Muscle layer of duodenum (tissue), 2 donors: ENCODE measurements around the gene KPNA4.
"Not testable (repeated sequence)": the region's sequence is repeated elsewhere in the genome, so short reads cannot be mapped to it uniquely, and the experiment has no call there.

ENCODE experiments used
- H3K27ac ChIP-seq: one replicate; pipeline ENCODE4 v1.7.0; 2013; ENCODE audit warnings: mild to moderate bottlenecking, low read length
- H3K27me3 ChIP-seq: one replicate; pipeline ENCODE4 v1.7.0; 2013; ENCODE audit warnings: low read depth, mild to moderate bottlenecking, control low read depth, low read length
- H3K36me3 ChIP-seq, 2 donors: one replicate each; pipeline ENCODE4 v1.7.0; 2013; ENCODE audit warnings: low read length in 2 of 2, control low read depth in 1 of 2, mild to moderate bottlenecking in 1 of 2; ENCODE audit not compliant: insufficient read depth in 2 of 2, control insufficient read depth in 1 of 2
- H3K4me1 ChIP-seq, 2 donors: one replicate each; pipeline ENCODE4 v1.7.0; 2013; ENCODE audit warnings: low read length in 2 of 2, mild to moderate bottlenecking in 2 of 2, control low read depth in 1 of 2, moderate library complexity in 1 of 2; ENCODE audit not compliant: insufficient read depth in 2 of 2, control insufficient read depth in 1 of 2
- H3K4me3 ChIP-seq, 2 donors: one replicate each; pipeline ENCODE4 v1.7.0; 2013; ENCODE audit warnings: low read length in 2 of 2, low read depth in 1 of 2, mild to moderate bottlenecking in 1 of 2
- H3K9me3 ChIP-seq, 2 donors: one replicate each; pipeline ENCODE4 v1.7.0; 2013; ENCODE audit warnings: low read length in 2 of 2, control low read depth in 1 of 2, mild to moderate bottlenecking in 1 of 2; ENCODE audit not compliant: control insufficient read depth in 1 of 2
- donor health status: healthy.

Gene KPNA4

DNA sequence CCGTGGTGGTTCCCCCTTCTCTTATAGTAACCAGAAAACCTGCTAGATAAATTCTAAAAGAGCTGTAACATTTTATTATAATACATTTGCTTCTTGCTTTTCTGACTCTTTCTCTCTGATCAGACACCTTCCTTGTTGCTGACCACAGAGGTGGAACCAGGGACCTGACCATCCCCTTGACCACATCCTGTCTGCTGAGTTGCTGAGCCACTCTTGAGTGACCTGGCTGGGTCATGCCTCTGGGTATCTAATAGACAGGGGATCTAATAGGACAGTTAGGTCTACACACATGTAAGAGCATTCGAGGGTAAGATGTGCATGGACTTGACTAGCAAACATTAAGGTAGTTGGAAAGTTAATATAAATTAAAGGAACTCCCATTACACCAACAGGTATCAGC lies 93.0 kb downstream of the KPNA4 start:
- Histone ChIP-seq H3K27ac (no peak overlapping the region), H3K4me3 (no peak overlapping the region), H3K36me3 (no peaks in the 10 kb centered on the region), H3K27me3 (no peaks in the 10 kb centered on the region), H3K4me1 (no peaks in the 10 kb centered on the region), H3K9me3 (no peaks in the 10 kb centered on the region)

DNA sequence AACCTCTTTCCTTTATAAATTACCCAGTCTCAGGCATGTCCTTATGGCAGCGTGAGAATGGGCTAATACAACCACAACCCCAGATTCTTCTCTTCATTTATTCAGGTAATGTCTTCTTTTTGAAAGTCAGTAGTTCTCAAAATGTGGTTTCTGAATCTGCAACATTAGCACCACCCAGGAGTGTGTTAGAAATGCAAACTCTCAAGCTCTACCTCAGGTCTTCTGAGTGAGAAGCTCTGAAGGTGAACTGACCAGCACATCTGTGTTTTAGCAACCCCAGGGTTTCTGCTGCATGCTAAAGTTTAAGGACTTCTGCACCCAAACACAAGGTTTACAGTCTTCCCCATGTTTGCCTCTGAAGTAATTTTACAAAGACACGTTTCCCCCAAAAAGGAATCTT lies 93.5 kb downstream of the KPNA4 start:
- Histone ChIP-seq H3K4me3 (no peak overlapping the region), H3K9me3 (no peaks in the 10 kb centered on the region), H3K27me3 (no peaks in the 10 kb centered on the region), H3K27ac (no peak overlapping the region), H3K36me3 (no peaks in the 10 kb centered on the region), H3K4me1 (no peaks in the 10 kb centered on the region)

DNA sequence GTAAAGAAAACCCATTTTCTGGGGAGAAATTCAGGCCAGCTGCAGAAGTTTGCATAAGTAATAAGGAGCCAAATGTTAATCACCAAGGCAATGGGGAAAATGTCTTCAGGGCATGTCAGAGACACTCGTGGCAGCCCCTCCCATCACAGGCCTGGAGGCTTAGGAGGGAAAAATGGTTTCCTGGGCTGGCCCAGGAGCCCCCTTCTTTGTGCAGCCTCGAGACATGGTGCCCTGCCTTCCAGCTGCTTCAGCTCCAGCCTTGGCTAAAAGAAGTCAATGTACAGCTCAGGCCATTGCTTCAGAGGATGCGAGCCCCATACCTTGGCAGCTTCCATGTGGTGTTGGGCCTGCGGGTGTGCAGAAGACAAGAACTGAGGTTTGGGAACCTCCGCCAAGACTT lies 95.2 kb downstream of the KPNA4 start:
- Histone ChIP-seq H3K27ac (no peak overlapping the region), H3K9me3 (no peaks in the 10 kb centered on the region), H3K4me3 (no peak overlapping the region), H3K36me3 (no peaks in the 10 kb centered on the region), H3K4me1 (no peaks in the 10 kb centered on the region), H3K27me3 (no peaks in the 10 kb centered on the region)

DNA sequence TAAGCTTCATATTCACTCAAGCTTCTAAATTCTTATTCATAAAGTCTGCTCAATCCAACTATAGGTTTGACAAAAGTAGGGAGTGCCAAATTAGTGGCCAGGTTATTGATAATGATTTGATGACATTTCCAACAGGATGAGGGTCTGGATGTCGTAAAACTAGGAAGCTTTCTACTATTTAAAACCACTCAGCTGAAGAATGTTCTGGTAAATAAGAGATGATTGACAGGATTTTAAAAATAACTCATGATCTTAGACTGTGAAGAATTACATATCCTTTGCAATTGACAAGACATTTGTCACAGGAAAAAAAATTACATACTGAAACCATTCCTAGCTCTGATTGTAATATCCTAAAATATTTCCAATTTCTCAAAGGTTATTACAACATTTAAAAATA lies 100.4 kb downstream of the KPNA4 start:
- Histone ChIP-seq H3K4me1 (no peaks in the 10 kb centered on the region), H3K27me3 (no peaks in the 10 kb centered on the region), H3K27ac (no peak overlapping the region), H3K9me3 (no peaks in the 10 kb centered on the region), H3K4me3 (no peak overlapping the region), H3K36me3 (no peaks in the 10 kb centered on the region)

DNA sequence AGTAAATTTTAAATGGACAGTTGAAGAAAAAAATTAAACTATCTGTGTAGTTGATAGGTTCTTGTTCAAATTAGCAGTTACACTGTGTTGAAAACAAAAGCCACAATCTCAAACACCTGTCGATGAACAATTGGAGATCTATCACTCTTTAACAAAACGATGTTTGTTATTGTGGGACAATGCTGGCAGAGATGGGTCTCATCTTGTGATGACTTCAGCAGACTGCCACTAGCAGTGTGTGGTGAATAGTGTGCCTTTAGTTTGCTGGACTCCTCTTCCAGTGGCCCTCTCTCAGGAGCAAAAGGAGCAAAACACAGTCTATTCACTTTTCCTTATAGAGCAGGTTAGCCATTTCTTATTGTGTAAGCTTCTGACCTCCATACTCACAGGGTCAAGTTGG lies 101.0 kb downstream of the KPNA4 start:
- H3K4me3 ChIP-seq = no peak overlapping the region
- H3K27me3 ChIP-seq = no peaks in the 10 kb centered on the region
- H3K4me1 ChIP-seq = no peaks in the 10 kb centered on the region
- H3K36me3 ChIP-seq = no peaks in the 10 kb centered on the region
- H3K27ac ChIP-seq = no peak overlapping the region
- no peaks in the 10 kb centered on the region for H3K9me3 ChIP-seq

DNA sequence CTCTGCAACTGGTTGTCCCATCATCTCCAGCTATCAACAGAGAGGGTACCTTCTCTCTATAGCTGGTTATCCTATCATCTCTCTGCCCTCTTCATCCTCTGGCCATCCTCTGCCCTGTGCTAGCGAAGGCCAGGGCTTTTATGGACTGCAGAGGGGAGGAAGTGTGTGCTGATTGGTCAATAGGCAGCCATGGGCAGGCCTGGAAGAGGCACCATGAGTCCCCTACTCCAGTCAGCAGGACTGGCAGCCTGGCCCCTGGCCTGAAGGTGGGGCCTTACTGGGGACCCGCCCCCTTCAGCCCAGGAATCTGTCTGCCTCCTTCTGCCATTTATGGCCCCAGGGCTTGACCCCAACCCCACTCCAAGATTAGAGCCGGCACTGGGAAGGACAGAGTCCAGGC lies 105.3 kb downstream of the KPNA4 start:
- H3K27me3 ChIP-seq = no peaks in the 10 kb centered on the region
- no peak overlapping the region for H3K4me3 ChIP-seq
- no peaks in the 10 kb centered on the region for H3K36me3 ChIP-seq
- H3K27ac ChIP-seq = no peak overlapping the region
- H3K4me1 ChIP-seq = no peaks in the 10 kb centered on the region
- no peaks in the 10 kb centered on the region for H3K9me3 ChIP-seq

DNA sequence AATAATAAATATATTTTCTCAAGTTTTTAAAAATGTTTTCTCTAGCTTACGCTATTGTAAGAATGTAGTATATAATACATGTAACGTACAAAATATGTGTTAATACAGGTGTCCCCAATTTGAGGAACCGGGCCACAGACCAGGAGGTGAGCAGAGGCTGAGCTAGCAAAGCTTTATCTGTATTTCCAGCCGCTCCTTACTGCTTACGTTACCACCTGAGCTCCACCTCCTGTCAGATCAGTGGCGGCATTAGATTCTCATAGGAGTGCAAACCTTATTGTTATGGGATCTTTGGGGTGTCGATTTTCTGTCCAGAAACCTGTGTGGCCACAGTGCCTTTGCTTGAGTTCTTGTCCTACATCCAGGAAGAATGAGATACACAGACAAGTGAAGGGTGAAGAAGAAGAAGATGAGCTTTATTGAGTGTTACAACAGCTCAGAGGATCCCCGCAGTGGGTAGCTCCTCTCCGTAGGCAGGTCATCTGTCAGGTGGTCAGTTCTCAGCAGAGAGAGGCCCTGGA lies 105.9 kb downstream of the KPNA4 start:
- no peaks in the 10 kb centered on the region for H3K36me3 ChIP-seq
- H3K27ac ChIP-seq = no peak overlapping the region
- H3K27me3 ChIP-seq = no peaks in the 10 kb centered on the region
- no peaks in the 10 kb centered on the region for H3K4me1 ChIP-seq
- H3K9me3 ChIP-seq = no peaks in the 10 kb centered on the region
- no peak overlapping the region for H3K4me3 ChIP-seq

DNA sequence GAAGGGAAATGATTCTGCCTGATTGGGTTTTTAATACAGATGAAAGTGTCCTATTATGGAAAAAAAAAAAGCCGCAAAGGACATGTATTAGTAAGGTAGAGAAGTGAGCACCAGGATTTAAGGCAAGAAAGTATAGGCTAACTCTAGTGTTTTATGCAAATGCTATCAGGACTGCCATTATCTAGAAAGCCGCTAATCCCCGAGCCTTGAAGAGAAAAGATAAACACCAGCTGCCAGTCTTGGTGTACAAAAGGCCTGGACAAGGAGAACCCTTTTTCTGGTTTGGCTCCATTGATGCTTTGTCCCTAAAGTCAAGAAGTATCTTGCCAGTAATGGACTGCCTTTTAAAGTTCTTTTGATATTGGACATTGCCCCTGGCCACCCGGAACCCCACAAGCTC lies 107.2 kb downstream of the KPNA4 start:
- H3K27ac ChIP-seq = no peak overlapping the region
- no peak overlapping the region for H3K4me3 ChIP-seq
- H3K36me3 ChIP-seq = no peaks in the 10 kb centered on the region
- H3K27me3 ChIP-seq = no peaks in the 10 kb centered on the region
- H3K9me3 ChIP-seq = no peaks in the 10 kb centered on the region
- H3K4me1 ChIP-seq = no peaks in the 10 kb centered on the region

DNA sequence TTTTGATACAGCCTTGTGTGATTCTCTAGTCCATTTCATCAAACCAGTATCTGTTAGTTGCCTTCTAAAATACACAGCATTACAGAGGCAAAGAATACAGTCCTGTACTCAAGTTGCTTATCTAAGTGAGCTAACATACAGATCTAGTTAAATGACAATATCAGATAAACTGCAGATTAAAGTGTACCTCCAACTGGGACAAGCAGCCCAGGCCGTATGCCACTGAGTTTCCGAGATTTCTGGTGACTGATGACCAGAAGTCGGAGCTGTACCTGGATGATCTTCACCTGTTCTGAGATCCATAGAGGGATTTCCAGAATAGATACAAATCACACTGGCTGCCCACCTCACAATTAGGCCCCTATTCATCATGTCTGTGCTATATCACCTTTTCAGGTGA lies 109.5 kb downstream of the KPNA4 start:
- H3K36me3 ChIP-seq = no peaks in the 10 kb centered on the region
- no peaks in the 10 kb centered on the region for H3K27me3 ChIP-seq

DNA sequence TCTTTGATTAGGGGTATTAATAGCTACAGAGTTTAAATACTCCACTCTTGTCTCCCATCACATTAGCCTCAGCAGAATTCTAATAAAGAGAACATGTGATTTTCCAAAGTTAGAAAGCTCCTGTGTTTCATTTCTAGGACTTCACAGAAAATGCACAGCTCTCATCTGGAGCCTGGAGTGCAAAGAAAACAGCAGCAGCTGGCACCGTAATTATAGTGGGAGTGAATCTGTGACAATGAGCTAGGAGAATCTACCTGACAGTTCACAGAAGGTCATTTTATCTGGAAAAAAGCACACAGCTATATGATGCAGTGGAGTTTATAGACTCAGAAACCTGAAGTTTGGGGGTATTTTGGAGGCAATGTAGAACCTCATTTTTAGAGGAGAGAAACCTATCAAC lies 110.4 kb downstream of the KPNA4 start:
- no peaks in the 10 kb centered on the region for H3K9me3 ChIP-seq
- H3K4me1 ChIP-seq = peaks cover 0 to 5% of the 10 kb centered on the region in 2 donors
- H3K4me3 ChIP-seq = no peak overlapping the region
- no peaks in the 10 kb centered on the region for H3K36me3 ChIP-seq
- H3K27me3 ChIP-seq = no peaks in the 10 kb centered on the region
- H3K27ac ChIP-seq = no peak overlapping the region

More for the DNA sequence above, 109.5 kb downstream of the KPNA4 start:
- Histone ChIP-seq H3K27ac (no peak overlapping the region), H3K4me3 (no peak overlapping the region), H3K9me3 (no peaks in the 10 kb centered on the region), H3K4me1 (no peaks in the 10 kb centered on the region)

DNA sequence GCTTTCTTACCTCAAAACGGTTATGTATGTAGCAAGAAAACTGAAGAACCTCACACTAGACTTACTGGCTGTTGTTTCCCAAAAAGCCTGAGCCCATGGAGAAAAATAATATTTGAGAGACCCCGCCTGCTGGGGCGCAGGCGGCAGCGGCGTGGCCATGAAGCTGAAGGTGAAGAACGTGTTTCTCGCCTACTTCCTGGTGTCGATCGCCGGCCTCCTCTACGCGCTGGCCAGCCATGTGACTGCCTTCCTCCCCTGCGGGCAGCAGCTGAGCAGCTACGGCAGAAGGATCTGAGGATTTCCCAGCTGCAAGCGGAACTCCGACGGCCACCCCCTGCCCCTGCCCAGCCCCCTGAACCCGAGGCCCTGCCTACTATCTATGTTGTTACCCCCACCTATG lies 113.1 kb downstream of the KPNA4 start:
- H3K36me3 ChIP-seq, H3K4me3 ChIP-seq: not testable (repeated sequence)

DNA sequence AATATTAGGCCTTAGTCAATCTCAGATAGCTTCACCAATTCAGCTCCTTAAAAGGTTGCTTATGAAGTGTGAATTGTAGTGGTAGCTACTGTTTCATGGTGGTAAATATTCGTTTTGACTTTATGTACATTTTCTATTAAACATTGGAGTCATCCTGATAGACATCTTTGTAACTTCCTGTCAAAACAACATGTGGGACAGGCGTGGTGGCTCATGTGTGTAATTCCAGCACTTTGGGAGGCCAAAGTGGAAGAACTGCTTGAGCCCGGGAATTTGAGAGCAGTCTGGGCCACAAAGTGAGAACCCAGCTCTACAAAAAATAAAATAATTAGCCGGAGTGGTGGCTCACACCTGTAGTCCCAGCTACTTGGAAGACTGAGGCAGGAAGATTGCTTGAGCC lies 113.8 kb downstream of the KPNA4 start:
- Histone ChIP-seq H3K4me1 (peaks cover 0 to 12% of the 10 kb centered on the region in 2 donors), H3K9me3 (no peaks in the 10 kb centered on the region), H3K27ac (no peak overlapping the region), H3K27me3 (no peaks in the 10 kb centered on the region), H3K36me3 (no peaks in the 10 kb centered on the region), H3K4me3 (no peak overlapping the region)

More for the DNA sequence above, 113.1 kb downstream of the KPNA4 start:
- H3K9me3 ChIP-seq, H3K27me3 ChIP-seq, H3K27ac ChIP-seq: not testable (repeated sequence)
- peaks cover 0 to 12% of the 10 kb centered on the region in 2 donors for H3K4me1 ChIP-seq
